ENCODE results near the gene FAAP100. TPM values are rescaled to one million over a fixed set of nuclear protein-coding genes. Genes with fewer than 3 reads are reported as not detected.

FAAP100 gene
- total RNA-seq, 1 donor from 2014 or later = 42.1 TPM

- intact Hi-C loops (cut with micrococcal nuclease) = no loop called here
These were observed 25.2 kb downstream of the FAAP100 start for GRCh38 chr17:81526662-81527571.

- intact Hi-C loops (cut with micrococcal nuclease) = no loop called here
These were observed 27.3 kb downstream of the FAAP100 start for GRCh38 chr17:81524865-81525159.

- intact Hi-C loops (cut with micrococcal nuclease) = no loop called here
These were observed 27.9 kb downstream of the FAAP100 start for GRCh38 chr17:81524039-81524864.

GRCh38 chr17:81523402-81524038 is 28.6 kb downstream of the FAAP100 start:
- intact Hi-C loops (cut with micrococcal nuclease) = no loop called here

- intact Hi-C loops (cut with micrococcal nuclease) = no loop called here
These were observed 29.4 kb downstream of the FAAP100 start for GRCh38 chr17:81522491-81523401.

- intact Hi-C loops (cut with micrococcal nuclease) = no loop called here
These were observed 31.9 kb downstream of the FAAP100 start for GRCh38 chr17:81520021-81520901.

- intact Hi-C loops (cut with micrococcal nuclease) = no loop called here
These were observed 32.7 kb downstream of the FAAP100 start for GRCh38 chr17:81519284-81520020.

GRCh38 chr17:81518785-81519283 is 33.3 kb downstream of the FAAP100 start:
- intact Hi-C loops (cut with micrococcal nuclease) = no loop called here

GRCh38 chr17:81518113-81518784 is 33.9 kb downstream of the FAAP100 start:
- intact Hi-C loops (cut with micrococcal nuclease) = no loop called here

GRCh38 chr17:81517339-81518112 is 34.6 kb downstream of the FAAP100 start:
- intact Hi-C loops (cut with micrococcal nuclease) = no loop called here

GRCh38 chr17:81517009-81517338 is 35.2 kb downstream of the FAAP100 start:
- intact Hi-C loops (cut with micrococcal nuclease) = no loop called here

- intact Hi-C loops (cut with micrococcal nuclease) = no loop called here
These were observed 35.7 kb downstream of the FAAP100 start for GRCh38 chr17:81516439-81516838.

GRCh38 chr17:81515530-81516041 is 36.6 kb downstream of the FAAP100 start:
- intact Hi-C loops (cut with micrococcal nuclease) = loop anchor here (1.0 to 2.0 kb wide), 2 partner anchors 37 to 85 kb away; partner anchors contain the start of gene FAAP100

- intact Hi-C loops (cut with micrococcal nuclease) = loop anchor here (1.0 to 5.0 kb wide), 5 partner anchors 37 to 1718 kb away; partner anchors contain the start of genes BAHCC1, CBX8, FAAP100 and P4HB
These were observed 37.2 kb downstream of the FAAP100 start for GRCh38 chr17:81514739-81515529.

GRCh38 chr17:81514489-81514738 is 37.7 kb downstream of the FAAP100 start:
- intact Hi-C loops (cut with micrococcal nuclease) = loop anchor here (2.0 to 5.0 kb wide), 4 partner anchors 86 to 1717 kb away; partner anchors contain the start of genes BAHCC1, CBX8 and P4HB

- intact Hi-C loops (cut with micrococcal nuclease) = loop anchor here (2.0 to 5.0 kb wide), 6 partner anchors 27 to 1717 kb away; partner anchors contain the start of genes BAHCC1, CBX8 and P4HB
These were observed 38.2 kb downstream of the FAAP100 start for GRCh38 chr17:81513753-81514488.

Data from T-helper 2 cell treated with Interferon-gamma antibody and Interleukin-4, amounts not matched to agents 100 ng/mL and 5 ng/mL, for 36 hours (primary cell).